ENCODE data around the gene KRTAP19-8. TPM values are rescaled to one million over a fixed set of nuclear protein-coding genes. Genes with fewer than 3 reads are reported as not detected.

Gene KRTAP19-8
- polyA plus RNA-seq, 1 experiment: not detected

GRCh38 chr21:31075848-31076247 lies 37.6 kb upstream of the KRTAP19-8 start:
- no peak for DNase-seq (ENCODE audit: low read depth)
- POLR2A ChIA-PET: no interaction called here
- TF ChIP-seq CTCF (IDR thresholded peaks at IDR 0.05; ENCODE audit: insufficient read depth, low read depth, low read length): no peak
- H3K27me3 ChIP-seq (ENCODE audit: control insufficient read depth, insufficient read depth, low read length): no peaks in the 10 kb centered on the region
- CTCF ChIA-PET: interaction anchor here (0.7 kb wide), 1 partner anchor 10 kb away, joined by 4 read pairs; no protein-coding TSS in a partner anchor
- H3K36me3 ChIP-seq (ENCODE audit: control insufficient read depth, insufficient read depth, low read length): no peaks in the 10 kb centered on the region
- H3K4me3 ChIP-seq (ENCODE audit: low read depth, low read length): no peak overlapping the region

- ChIA-PET POLR2A (no interaction called here), CTCF (no interaction called here)
- no peak for TF ChIP-seq CTCF (IDR thresholded peaks at IDR 0.05; ENCODE audit: insufficient read depth, low read depth, low read length)
- no peak overlapping the region for H3K4me3 ChIP-seq (ENCODE audit: low read depth, low read length)
- H3K27me3 ChIP-seq (ENCODE audit: control insufficient read depth, insufficient read depth, low read length): no peaks in the 10 kb centered on the region
- DNase-seq (ENCODE audit: low read depth): no peak
- H3K36me3 ChIP-seq (ENCODE audit: control insufficient read depth, insufficient read depth, low read length): no peaks in the 10 kb centered on the region
Measured at GRCh38 chr21:31072533-31072932, 34.3 kb upstream of the KRTAP19-8 start.

- H3K4me3 ChIP-seq (ENCODE audit: low read depth, low read length): no peak overlapping the region
- ChIA-PET CTCF (interaction anchor here (1.2 kb wide), 1 partner anchor 21 kb away, joined by 3 read pairs; no protein-coding TSS in a partner anchor), POLR2A (no interaction called here)
- no peak for DNase-seq (ENCODE audit: low read depth)
- no peak for TF ChIP-seq CTCF (IDR thresholded peaks at IDR 0.05; ENCODE audit: insufficient read depth, low read depth, low read length)
- no peaks in the 10 kb centered on the region for H3K36me3 ChIP-seq (ENCODE audit: control insufficient read depth, insufficient read depth, low read length)
- H3K27me3 ChIP-seq (ENCODE audit: control insufficient read depth, insufficient read depth, low read length): no peaks in the 10 kb centered on the region
Measured at GRCh38 chr21:31064803-31065202, 26.5 kb upstream of the KRTAP19-8 start.

- H3K36me3 ChIP-seq (ENCODE audit: control insufficient read depth, insufficient read depth, low read length): no peaks in the 10 kb centered on the region
- ChIA-PET CTCF (no interaction called here), POLR2A (no interaction called here)
- H3K27me3 ChIP-seq (ENCODE audit: control insufficient read depth, insufficient read depth, low read length): no peaks in the 10 kb centered on the region
- no peak overlapping the region for H3K4me3 ChIP-seq (ENCODE audit: low read depth, low read length)
- TF ChIP-seq CTCF (IDR thresholded peaks at IDR 0.05; ENCODE audit: insufficient read depth, low read depth, low read length): no peak
- DNase-seq (ENCODE audit: low read depth): no peak
Measured at GRCh38 chr21:31052489-31053142, 14.3 kb upstream of the KRTAP19-8 start.

- Histone ChIP-seq H3K27me3 (ENCODE audit: control insufficient read depth, insufficient read depth, low read length) (no peaks in the 10 kb centered on the region), H3K36me3 (ENCODE audit: control insufficient read depth, insufficient read depth, low read length) (no peaks in the 10 kb centered on the region), H3K4me3 (ENCODE audit: low read depth, low read length) (no peak overlapping the region)
- ChIA-PET CTCF (no interaction called here), POLR2A (no interaction called here)
- no peak for TF ChIP-seq CTCF (IDR thresholded peaks at IDR 0.05; ENCODE audit: insufficient read depth, low read depth, low read length)
- DNase-seq (ENCODE audit: low read depth): no peak
Measured at GRCh38 chr21:31050577-31051157, 12.4 kb upstream of the KRTAP19-8 start.

Data from BJ (cell line).